BE2C (cell line): ENCODE measurements around the gene EPS8L2.

Experiments
- DNase-seq: peaks from one replicate; pipeline ENCODE4 v3.0.0-alpha.2; 2020
- H3K27me3 ChIP-seq: fragments of 250-450 bp; sonication (Bioruptor Pico); 2 replicates; pipeline ENCODE4 v1.5.1; 2020; ENCODE audit warnings: mild to moderate bottlenecking
- H3K36me3 ChIP-seq: fragments of 250-450 bp; sonication (Bioruptor Pico); 2 replicates; pipeline ENCODE4 v1.5.1; 2020; ENCODE audit warnings: mild to moderate bottlenecking
- H3K4me1 ChIP-seq: fragments of 250-450 bp; sonication (Bioruptor Pico); 2 replicates; pipeline ENCODE4 v1.5.1; 2020
- H3K4me3 ChIP-seq: 2 replicates; pipeline ENCODE4 v1.5.1; 2011; ENCODE audit warnings: low read depth, low read length
- H3K9me3 ChIP-seq: fragments of 250-450 bp; sonication (Bioruptor Pico); 2 replicates; pipeline ENCODE4 v1.5.1; 2020
- CTCF ChIP-seq: IDR thresholded peaks from 2 replicates; pipeline ENCODE4 v1.5.1; 2012; ENCODE audit warnings: mild to moderate bottlenecking, low read depth, low read length

The EPS8L2 gene

GRCh38 chr11:674406-674805, 31.6 kb upstream of the EPS8L2 start:
- Histone ChIP-seq H3K27me3 (no peaks in the 10 kb centered on the region), H3K9me3 (no peaks in the 10 kb centered on the region), H3K36me3 (no peaks in the 10 kb centered on the region; the same call in none of the 2 replicates), H3K4me3 (no peak overlapping the region), H3K4me1 (no peaks in the 10 kb centered on the region)
- no peak for TF ChIP-seq CTCF
- DNase-seq = no peak

DNA sequence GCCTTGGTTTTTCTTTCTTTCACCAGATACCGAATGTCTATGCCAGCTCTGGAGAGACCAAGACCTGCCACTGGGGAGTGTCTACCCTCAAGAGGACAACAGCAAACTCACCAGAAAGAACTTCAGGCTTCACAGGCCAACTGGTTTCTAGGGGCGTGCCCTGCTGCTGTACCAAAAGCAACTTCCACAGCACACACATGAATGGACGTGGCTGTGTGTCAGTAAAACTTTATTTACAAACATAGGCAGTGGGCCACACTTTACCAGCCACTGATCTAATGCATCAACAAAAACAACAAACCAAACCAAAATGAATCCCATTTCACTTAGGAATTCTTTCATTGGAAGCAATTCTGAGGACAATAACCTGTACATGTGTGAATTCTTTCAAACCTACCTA, 27.7 kb upstream of the EPS8L2 start:
- Histone ChIP-seq H3K4me1 (no peaks in the 10 kb centered on the region), H3K27me3 (no peaks in the 10 kb centered on the region), H3K4me3 (no peak overlapping the region), H3K9me3 (no peaks in the 10 kb centered on the region), H3K36me3 (no peaks in the 10 kb centered on the region; the same call in none of the 2 replicates)
- no peak for DNase-seq
- TF ChIP-seq CTCF = no peak

GRCh38 chr11:679271-680207, 26.5 kb upstream of the EPS8L2 start:
- Histone ChIP-seq H3K4me1 (no peaks in the 10 kb centered on the region), H3K36me3 (peaks cover 4% of the 10 kb centered on the region), H3K4me3 (no peak overlapping the region), H3K27me3 (no peaks in the 10 kb centered on the region), H3K9me3 (no peaks in the 10 kb centered on the region)
- TF ChIP-seq CTCF = no peak
- DNase-seq = no peak

DNA sequence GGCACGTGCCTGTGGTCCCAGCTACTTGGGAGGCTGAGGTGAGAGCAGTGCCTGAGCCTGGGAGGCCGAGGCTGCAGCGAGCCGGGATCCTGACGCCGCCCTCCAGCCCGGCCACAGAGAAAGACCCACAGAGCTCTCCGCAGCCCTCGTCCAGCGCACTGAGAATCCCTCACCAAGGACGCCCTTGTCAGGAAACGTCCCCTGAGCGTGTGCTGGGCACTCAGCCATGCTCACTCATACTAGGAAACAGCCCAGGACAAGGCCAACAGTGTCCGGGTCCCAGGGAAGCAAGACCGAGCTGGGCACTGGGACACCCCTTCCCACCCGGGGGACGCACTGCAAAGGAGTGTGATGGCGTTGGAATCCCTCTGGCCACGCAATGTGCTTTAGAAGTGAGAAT, 25.6 kb upstream of the EPS8L2 start:
- no peak for DNase-seq

GRCh38 chr11:680970-681369, 25.1 kb upstream of the EPS8L2 start:
- Histone ChIP-seq H3K27me3 (no peaks in the 10 kb centered on the region), H3K4me3 (no peak overlapping the region), H3K9me3 (no peaks in the 10 kb centered on the region), H3K36me3 (peaks cover 4% of the 10 kb centered on the region), H3K4me1 (no peaks in the 10 kb centered on the region)
- DNase-seq = no peak
- TF ChIP-seq CTCF = no peak

More for the DNA sequence above, 25.6 kb upstream of the EPS8L2 start:
- no peak overlapping the region for H3K4me3 ChIP-seq
- H3K27me3 ChIP-seq = no peaks in the 10 kb centered on the region
- peaks cover 4% of the 10 kb centered on the region for H3K36me3 ChIP-seq
- TF ChIP-seq CTCF = no peak
- no peaks in the 10 kb centered on the region for H3K4me1 ChIP-seq
- H3K9me3 ChIP-seq = no peaks in the 10 kb centered on the region
